GM23248 (cell line): ENCODE data around the gene HSPA12A. TPM values are rescaled to one million over a fixed set of nuclear protein-coding genes. Genes with fewer than 3 reads are reported as not detected.

Experiments
- DNase-seq: peaks from one replicate; pipeline ENCODE4 v3.0.0-alpha.2; 2015
- H2AFZ ChIP-seq: fragments of 200-600 bp; sonication (generic); 2 replicates; pipeline ENCODE4 v1.6.1; 2016; ENCODE audit warnings: antibody characterized with exemption
- H3F3A ChIP-seq: fragments of 200-600 bp; sonication (generic); 2 replicates; pipeline ENCODE4 v1.6.1; 2016; ENCODE audit warnings: mild to moderate bottlenecking, antibody characterized with exemption, mixed run types; ENCODE audit not compliant: insufficient read depth
- H3K27ac ChIP-seq: fragments of 200-600 bp; sonication (generic); 2 replicates; pipeline ENCODE4 v1.5.1; 2016; ENCODE audit warnings: mild to moderate bottlenecking
- H3K27me3 ChIP-seq: fragments of 200-600 bp; sonication (generic); replicated peaks from 2 replicates; pipeline ENCODE4 v1.6.1; 2016; ENCODE audit warnings: mild to moderate bottlenecking; ENCODE audit not compliant: insufficient read depth
- H3K36me3 ChIP-seq: fragments of 200-600 bp; sonication (generic); 2 replicates; pipeline ENCODE4 v1.6.1; 2016; ENCODE audit warnings: low read depth, mild to moderate bottlenecking
- H3K4me1 ChIP-seq: fragments of 200-600 bp; sonication (generic); 2 replicates; pipeline ENCODE4 v1.6.1; 2016; ENCODE audit warnings: mild to moderate bottlenecking; ENCODE audit not compliant: insufficient read depth
- H3K4me2 ChIP-seq: fragments of 200-600 bp; sonication (generic); one replicate; pipeline ENCODE4 v1.6.1; 2016; ENCODE audit warnings: mild to moderate bottlenecking; ENCODE audit not compliant: unreplicated experiment
- H3K4me3 ChIP-seq: fragments of 200-600 bp; sonication (generic); 2 replicates; pipeline ENCODE4 v1.5.1; 2016; ENCODE audit warnings: mild to moderate bottlenecking
- H3K79me2 ChIP-seq: fragments of 200-600 bp; sonication (generic); 2 replicates; pipeline ENCODE4 v1.6.1; 2016; ENCODE audit warnings: mild to moderate bottlenecking; ENCODE audit not compliant: insufficient read depth
- H3K9ac ChIP-seq: fragments of 200-600 bp; sonication (generic); 2 replicates; pipeline ENCODE4 v1.6.1; 2016; ENCODE audit warnings: mild to moderate bottlenecking
- H3K9me2 ChIP-seq: fragments of 200-600 bp; sonication (generic); 2 replicates; pipeline ENCODE4 v1.6.1; 2016; ENCODE audit warnings: mixed run types, mild to moderate bottlenecking, moderate library complexity; ENCODE audit not compliant: insufficient read depth
- H3K9me3 ChIP-seq: fragments of 200-600 bp; sonication (generic); one replicate; pipeline ENCODE4 v1.6.1; 2017; ENCODE audit warnings: low read depth
- H4K20me1 ChIP-seq: fragments of 200-600 bp; sonication (generic); 2 replicates; pipeline ENCODE4 v1.6.0; 2016; ENCODE audit not compliant: insufficient read depth
- EZH2 ChIP-seq: fragments of 200-600 bp; sonication (generic); IDR thresholded peaks from 2 replicates; pipeline ENCODE4 v1.6.1; 2018; ENCODE audit warnings: antibody characterized with exemption, mild to moderate bottlenecking; ENCODE audit not compliant: insufficient read depth, poor library complexity, severe bottlenecking
- EZH2phosphoT487 ChIP-seq: fragments of 200-600 bp; sonication (generic); IDR thresholded peaks from 2 replicates; pipeline ENCODE4 v1.6.1; 2018; ENCODE audit warnings: antibody characterized with exemption, moderate library complexity, mild to moderate bottlenecking, low read depth; ENCODE audit not compliant: insufficient read depth
- WGBS, 2 experiments: methylation state at CpG; one replicate each; pipeline ENCODE4 v1.1.6; 2015 to 2017; ENCODE audit warnings: low lambda C conversion rate in 2 of 2, low coverage in 1 of 2; ENCODE audit errors: missing lambda C conversion rate in 2 of 2; 5-methylcytosine and 5-hydroxymethylcytosine counted together
- in situ Hi-C: fragments of 300-500 bp; cut with MboI; formaldehyde crosslinking; loops from 2 replicates; pipeline ENCODE4 v1.15.0; 2020
- polyA plus RNA-seq: library from polyadenylated mRNA; unstranded; fragments of >200 nt; fragmentation: Nextera tagmentation; extraction: Ambion mirVana; gene quantifications from 2 replicates; pipeline ENCODE4 v1.2.1, GENCODE V29; 2016
- total RNA-seq: library from RNA; depleted of rRNA; stranded (reverse); fragments of >200 nt; shearing (Covaris generic); gene quantifications from 2 replicates; pipeline ENCODE4 v1.2.3, GENCODE V29; 2014; rRNA removed

Gene HSPA12A
- total and polyA plus RNA-seq, 2 experiments from 2014 or later: 4.8 to 5.6 TPM

DNA sequence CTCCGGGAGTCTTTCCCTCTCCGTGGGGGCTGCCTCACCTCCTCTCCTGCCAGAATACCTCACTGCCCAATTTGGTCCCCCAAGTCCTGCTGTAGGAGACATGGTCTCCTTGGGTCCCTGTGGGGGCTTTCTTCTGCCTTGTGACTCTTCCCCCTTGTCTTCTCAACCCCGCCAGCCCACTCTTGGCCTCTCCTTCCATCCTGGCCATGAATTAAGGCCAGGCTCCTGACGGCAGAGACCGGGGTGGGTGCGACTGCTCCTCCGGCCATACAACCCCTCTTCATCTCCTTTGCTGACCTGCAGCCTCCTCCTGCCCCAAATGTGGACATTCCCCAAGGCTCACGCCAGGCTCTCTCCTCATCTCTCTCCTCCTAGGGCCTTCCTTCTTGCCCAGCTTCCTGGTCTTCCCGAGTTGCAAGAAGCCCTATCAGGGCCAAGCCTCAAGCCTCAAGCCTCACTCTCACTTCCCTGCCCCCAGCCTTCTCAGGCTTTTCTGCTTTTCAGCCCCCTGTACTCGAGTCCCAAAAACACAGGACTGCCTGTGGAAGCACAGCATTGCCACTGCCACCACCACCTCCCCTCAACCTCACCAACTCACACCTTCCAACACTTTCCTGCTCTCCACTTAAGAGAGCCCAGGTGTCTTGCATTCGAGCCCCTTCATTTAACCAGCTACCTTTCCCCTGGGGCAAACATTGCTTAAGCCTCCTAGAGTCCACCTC, 120.3 kb downstream of the HSPA12A start:
- H3K36me3 ChIP-seq: no peaks in the 10 kb centered on the region
- no peaks in the 10 kb centered on the region for H3K4me1 ChIP-seq
- DNase-seq: no peak
- H3K9me3 ChIP-seq: no peaks in the 10 kb centered on the region
- WGBS, 2 experiments: 37 to 42% methylated on average over 10 to 11 of the region's 11 CpGs
- H2AFZ ChIP-seq: no peak overlapping the region
- H3K27ac ChIP-seq: no peak overlapping the region
- no peak overlapping the region for H3K4me2 ChIP-seq
- no peaks in the 10 kb centered on the region for H3K9me2 ChIP-seq
- H3K79me2 ChIP-seq: no peaks in the 10 kb centered on the region
- H3K4me3 ChIP-seq: no peak overlapping the region
- H3K27me3 ChIP-seq: peaks cover 11% of the 10 kb centered on the region; the same call in 1 of the 2 replicates
- in situ Hi-C loops: no loop called here
- H3F3A ChIP-seq: no peaks in the 10 kb centered on the region
- TF ChIP-seq EZH2 (no peak), EZH2phosphoT487 (no peak)
- no peaks in the 10 kb centered on the region for H4K20me1 ChIP-seq
- H3K9ac ChIP-seq: no peak overlapping the region

DNA sequence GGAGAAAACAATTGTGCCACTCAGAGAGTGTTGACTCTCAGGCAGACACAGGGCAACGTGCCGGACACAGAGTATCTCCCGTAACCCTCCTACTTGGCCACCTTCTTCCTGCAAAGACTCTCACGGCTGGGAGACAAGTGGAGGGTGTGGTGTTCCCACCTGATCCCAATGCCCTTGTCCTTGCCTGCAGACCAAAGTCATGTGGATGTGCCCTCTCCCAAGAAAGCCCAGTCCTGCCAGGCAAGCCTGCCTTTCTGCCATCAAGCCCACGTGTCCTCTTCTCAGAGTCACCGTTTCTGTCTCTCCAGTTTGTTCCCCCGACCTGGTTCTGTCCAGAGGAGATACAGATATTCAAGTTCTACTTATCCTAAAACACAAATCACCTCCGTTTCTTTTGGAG, 120.9 kb downstream of the HSPA12A start:
- H3K4me1 ChIP-seq: no peaks in the 10 kb centered on the region

More for the DNA sequence above, 120.9 kb downstream of the HSPA12A start:
- Histone ChIP-seq H3K36me3 (no peaks in the 10 kb centered on the region), H3K9me2 (no peaks in the 10 kb centered on the region), H3K9me3 (no peaks in the 10 kb centered on the region), H3F3A (no peaks in the 10 kb centered on the region), H2AFZ (no peak overlapping the region), H3K79me2 (no peaks in the 10 kb centered on the region), H3K9ac (no peak overlapping the region), H3K4me2 (no peak overlapping the region), H3K4me3 (no peak overlapping the region), H4K20me1 (no peaks in the 10 kb centered on the region), H3K27ac (no peak overlapping the region), H3K27me3 (peaks cover 5% of the 10 kb centered on the region; the same call in 1 of the 2 replicates)
- TF ChIP-seq EZH2 (no peak), EZH2phosphoT487 (no peak)
- in situ Hi-C loops: no loop called here
- WGBS, 2 experiments: 30 to 37% methylated on average over 7 to 8 of the region's 8 CpGs
- DNase-seq: no peak

Other genes with a start within 250 kb of the HSPA12A start
- gene PNLIP, start 196.6 kb downstream of the HSPA12A start, total RNA-seq: not detected in 2 replicates
- gene PNLIP, start 196.6 kb downstream of the HSPA12A start, polyA plus RNA-seq: not detected in 2 replicates
- gene PNLIPRP1, start 151.6 kb downstream of the HSPA12A start, total RNA-seq: not detected in 2 replicates
- gene PNLIPRP1, start 151.6 kb downstream of the HSPA12A start, polyA plus RNA-seq: not detected in 2 replicates
- gene PNLIPRP2, start 121.6 kb downstream of the HSPA12A start, total RNA-seq: not detected in 2 replicates
- not detected in 2 replicates for gene PNLIPRP2, start 121.6 kb downstream of the HSPA12A start, polyA plus RNA-seq
- gene ENO4, start 106.9 kb upstream of the HSPA12A start, total RNA-seq: 0.11 and 0.51 TPM in 2 replicates
- gene ENO4, start 106.9 kb upstream of the HSPA12A start, polyA plus RNA-seq: 0.35 and 0.89 TPM in 2 replicates